Ectodermal cell (in vitro differentiated cells): ENCODE measurements around the gene HMCN2.

Experiments used
- H3K27ac ChIP-seq: 2 replicates; pipeline ENCODE4 v1.7.0; 2013; ENCODE audit warnings: mild to moderate bottlenecking, low read depth, low read length; ENCODE audit not compliant: insufficient read depth, poor library complexity, severe bottlenecking
- H3K27me3 ChIP-seq: 2 replicates; pipeline ENCODE4 v1.7.0; 2013; ENCODE audit warnings: mild to moderate bottlenecking, low read length; ENCODE audit not compliant: insufficient read depth, control insufficient read depth, poor library complexity, severe bottlenecking
- H3K36me3 ChIP-seq: one replicate; pipeline ENCODE4 v1.7.0; 2013; ENCODE audit warnings: low read length; ENCODE audit not compliant: control insufficient read depth, insufficient read depth
- H3K4me1 ChIP-seq: one replicate; pipeline ENCODE4 v1.7.0; 2013; ENCODE audit warnings: low read length; ENCODE audit not compliant: control insufficient read depth, insufficient read depth
- H3K4me3 ChIP-seq: 2 replicates; pipeline ENCODE4 v1.7.0; 2013; ENCODE audit warnings: low read depth, low read length, control low read depth; ENCODE audit not compliant: insufficient read depth
- H3K9me3 ChIP-seq: 2 replicates; pipeline ENCODE4 v1.7.0; 2013; ENCODE audit warnings: mild to moderate bottlenecking, low read length, moderate library complexity; ENCODE audit not compliant: control insufficient read depth
- WGBS, 2 experiments: methylation state at CpG; one replicate each; pipeline ENCODE4 v1.1.7; 2013; ENCODE audit warnings: missing lambda C conversion rate in 2 of 2; 5-methylcytosine and 5-hydroxymethylcytosine counted together

The HMCN2 gene

GRCh38 chr9:130447193-130447816 lies 181.7 kb downstream of the HMCN2 start:
- WGBS, 2 experiments: 73% methylated on average over 12 of the region's 12 CpGs
- H3K4me1 ChIP-seq: peaks cover 38% of the 10 kb centered on the region
- no peak overlapping the region for H3K4me3 ChIP-seq

GRCh38 chr9:130448035-130448624 lies 182.6 kb downstream of the HMCN2 start:
- H3K4me1 ChIP-seq: peaks cover 38% of the 10 kb centered on the region

More at GRCh38 chr9:130447193-130447816, 181.7 kb downstream of the HMCN2 start:
- Histone ChIP-seq H3K9me3 (no peaks in the 10 kb centered on the region), H3K27me3 (peaks cover 31% of the 10 kb centered on the region), H3K27ac (no peak overlapping the region), H3K36me3 (no peaks in the 10 kb centered on the region)

DNA sequence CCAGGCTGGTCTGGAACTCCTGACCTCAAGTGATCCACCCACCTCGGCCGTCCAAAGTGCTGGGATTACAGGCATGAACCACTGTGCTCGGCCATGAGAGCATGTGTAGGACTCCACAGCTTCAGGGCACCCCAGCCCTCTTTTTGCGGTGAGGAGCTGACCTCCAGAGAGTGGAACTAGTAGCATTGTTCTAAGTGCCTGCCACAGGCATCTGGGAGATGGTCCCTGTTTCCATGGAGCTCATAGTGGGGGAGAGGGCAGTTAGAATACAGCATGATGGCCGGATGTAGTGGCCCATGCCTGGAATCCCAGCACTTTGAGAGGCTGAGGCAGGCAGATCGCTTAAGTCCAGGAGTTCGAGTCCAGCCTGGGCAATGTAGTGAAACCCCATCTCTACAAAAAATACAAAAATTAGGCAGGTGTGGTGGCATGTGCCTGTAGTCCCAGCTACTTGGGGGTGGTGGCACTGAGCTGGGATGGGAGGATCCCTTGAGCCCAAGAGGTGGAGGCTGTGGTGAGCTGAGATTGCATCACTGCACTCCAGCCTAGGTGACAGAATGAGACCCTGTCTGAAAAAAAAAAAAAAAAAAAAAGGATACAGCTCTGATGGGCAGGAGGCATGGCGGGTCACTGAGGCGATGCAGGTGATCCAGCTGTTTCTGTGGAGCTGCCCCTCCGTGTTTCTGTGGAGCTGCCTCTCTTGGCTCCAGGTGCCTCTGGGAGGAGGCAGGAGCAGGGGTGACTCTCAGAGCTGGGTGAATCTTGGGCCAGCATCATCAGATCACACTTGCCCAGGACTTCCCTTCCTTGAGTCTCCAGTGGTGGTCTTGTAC lies 183.4 kb downstream of the HMCN2 start:
- WGBS, 2 experiments: 89% methylated on average over 10 of the region's 10 CpGs
- H3K27ac ChIP-seq: no peak overlapping the region
- H3K9me3 ChIP-seq: no peaks in the 10 kb centered on the region
- H3K4me3 ChIP-seq: no peak overlapping the region
- peaks cover 22% of the 10 kb centered on the region for H3K27me3 ChIP-seq
- peaks cover 38% of the 10 kb centered on the region for H3K4me1 ChIP-seq
- no peaks in the 10 kb centered on the region for H3K36me3 ChIP-seq

More at GRCh38 chr9:130448035-130448624, 182.6 kb downstream of the HMCN2 start:
- Histone ChIP-seq H3K27ac (no peak overlapping the region), H3K4me3 (no peak overlapping the region), H3K36me3 (no peaks in the 10 kb centered on the region), H3K27me3 (peaks cover 30% of the 10 kb centered on the region), H3K9me3 (no peaks in the 10 kb centered on the region)
- WGBS, 2 experiments: 64 to 70% methylated on average over 12 of the region's 12 CpGs

DNA sequence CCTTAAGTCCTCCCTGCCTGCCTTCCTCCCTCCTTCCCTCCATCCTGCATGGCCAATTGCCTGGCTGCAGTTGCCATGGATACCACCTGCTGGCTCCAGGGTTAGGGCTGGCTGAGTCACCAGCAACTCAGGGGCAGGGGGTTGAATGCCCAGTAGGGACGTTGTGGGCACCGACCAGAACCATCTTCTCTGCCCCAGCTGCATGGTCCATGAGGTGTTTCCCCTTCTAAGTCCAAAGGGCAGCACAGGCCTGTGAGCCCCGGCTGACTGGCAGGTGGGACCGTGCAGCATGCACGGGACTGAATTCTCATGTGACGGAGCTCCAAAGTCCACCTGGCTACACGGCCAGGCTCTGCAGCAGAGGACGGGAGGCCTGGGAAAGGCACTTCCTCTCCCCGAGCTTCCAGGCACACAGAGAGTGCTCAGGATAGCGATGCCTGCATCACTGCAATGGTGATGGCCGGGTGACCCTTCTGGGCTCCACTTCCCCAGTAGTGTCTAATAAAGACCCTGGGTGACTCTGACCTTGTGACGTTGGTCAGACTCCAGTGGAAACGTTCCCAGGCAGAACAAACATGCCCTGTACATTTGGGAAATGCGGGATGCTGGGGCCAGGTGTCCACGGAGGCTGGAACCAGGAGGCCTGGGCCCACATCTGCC lies 184.9 kb downstream of the HMCN2 start:
- no peaks in the 10 kb centered on the region for H3K36me3 ChIP-seq
- WGBS, 2 experiments: 88% methylated on average over 15 of the region's 15 CpGs
- no peaks in the 10 kb centered on the region for H3K9me3 ChIP-seq
- peaks cover 30% of the 10 kb centered on the region for H3K4me1 ChIP-seq
- H3K27ac ChIP-seq: no peak overlapping the region
- peaks cover 7% of the 10 kb centered on the region for H3K27me3 ChIP-seq
- no peak overlapping the region for H3K4me3 ChIP-seq

GRCh38 chr9:130451004-130451390 lies 185.4 kb downstream of the HMCN2 start:
- no peaks in the 10 kb centered on the region for H3K36me3 ChIP-seq
- peaks cover 1% of the 10 kb centered on the region for H3K27me3 ChIP-seq
- WGBS, 2 experiments: 83 to 85% methylated on average over 14 of the region's 14 CpGs

GRCh38 chr9:130451509-130452388 lies 186.2 kb downstream of the HMCN2 start:
- H3K9me3 ChIP-seq: no peaks in the 10 kb centered on the region
- WGBS, 2 experiments: 75% methylated on average over 23 of the region's 23 CpGs
- H3K4me3 ChIP-seq: no peak overlapping the region
- peaks cover 18% of the 10 kb centered on the region for H3K4me1 ChIP-seq
- no peaks in the 10 kb centered on the region for H3K27me3 ChIP-seq
- no peak overlapping the region for H3K27ac ChIP-seq
- H3K36me3 ChIP-seq: no peaks in the 10 kb centered on the region

More at GRCh38 chr9:130451004-130451390, 185.4 kb downstream of the HMCN2 start:
- no peaks in the 10 kb centered on the region for H3K9me3 ChIP-seq
- H3K27ac ChIP-seq: no peak overlapping the region
- peaks cover 26% of the 10 kb centered on the region for H3K4me1 ChIP-seq
- H3K4me3 ChIP-seq: no peak overlapping the region

GRCh38 chr9:130452835-130453234 lies 187.3 kb downstream of the HMCN2 start:
- H3K27me3 ChIP-seq: no peaks in the 10 kb centered on the region
- H3K4me1 ChIP-seq: peaks cover 7% of the 10 kb centered on the region
- no peak overlapping the region for H3K27ac ChIP-seq
- no peak overlapping the region for H3K4me3 ChIP-seq
- H3K9me3 ChIP-seq: no peaks in the 10 kb centered on the region
- 90 to 93% methylated on average over 4 of the region's 4 CpGs for WGBS, 2 experiments
- H3K36me3 ChIP-seq: no peaks in the 10 kb centered on the region

DNA sequence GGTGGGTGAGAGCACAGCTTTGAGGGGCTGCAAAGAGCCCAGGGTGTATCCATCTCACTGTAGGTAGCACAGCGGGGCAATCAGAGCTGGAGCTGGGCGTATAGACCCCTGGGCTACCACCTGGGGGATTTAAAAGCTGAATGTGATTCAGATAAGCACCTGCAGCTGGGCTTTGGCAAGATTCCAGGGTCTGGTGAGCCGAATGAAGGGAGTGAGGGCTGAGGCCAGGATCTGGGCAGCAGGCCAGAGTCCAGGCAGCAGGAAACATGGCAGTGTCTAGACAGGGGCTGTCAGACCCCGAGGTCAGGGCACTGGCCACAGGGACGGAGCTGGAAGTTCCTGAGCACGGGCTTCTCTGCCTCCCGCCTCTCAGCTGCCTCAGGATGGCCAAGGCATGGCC lies 187.9 kb downstream of the HMCN2 start:
- H3K4me3 ChIP-seq: no peak overlapping the region
- no peaks in the 10 kb centered on the region for H3K36me3 ChIP-seq
- peaks cover 3% of the 10 kb centered on the region for H3K4me1 ChIP-seq
- WGBS, 2 experiments: 90 to 91% methylated on average over 7 of the region's 7 CpGs
- no peaks in the 10 kb centered on the region for H3K9me3 ChIP-seq
- no peak overlapping the region for H3K27ac ChIP-seq
- no peaks in the 10 kb centered on the region for H3K27me3 ChIP-seq

DNA sequence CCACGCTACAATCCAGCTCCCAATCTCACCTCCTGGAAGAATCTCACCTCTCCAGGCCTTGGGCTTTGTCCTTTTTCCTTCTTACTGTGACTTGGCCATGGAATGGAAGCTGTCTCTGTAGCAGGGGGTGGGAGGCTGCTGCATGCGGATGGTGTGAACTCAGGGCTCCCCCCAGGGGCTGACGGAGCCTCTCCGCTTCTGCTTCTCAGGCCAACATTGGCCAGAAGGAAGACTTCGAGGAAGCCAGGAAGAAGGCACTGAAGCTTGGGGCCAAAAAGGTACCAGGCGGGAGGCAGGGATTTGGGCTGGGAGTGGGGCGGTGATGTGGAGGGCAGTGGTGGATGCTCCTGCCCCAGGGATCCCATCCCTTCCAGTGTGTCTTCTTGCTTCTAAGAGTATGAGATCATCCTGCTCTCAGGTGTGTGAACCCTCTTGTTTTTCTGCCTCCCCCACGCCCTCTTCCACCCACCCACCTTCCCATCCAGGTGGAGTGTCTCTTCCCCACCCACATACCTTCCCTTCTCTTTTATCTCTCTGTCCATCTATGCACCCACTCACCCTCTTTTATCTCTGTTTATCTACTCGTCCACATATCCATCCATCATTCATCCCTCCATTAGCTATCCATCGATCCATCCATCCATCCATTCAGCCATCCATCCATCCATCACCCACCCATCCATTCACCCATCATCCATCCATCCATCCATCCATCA lies 188.7 kb downstream of the HMCN2 start:
- H3K36me3 ChIP-seq: no peaks in the 10 kb centered on the region
- WGBS, 2 experiments: 93% methylated on average over 10 of the region's 10 CpGs
- no peaks in the 10 kb centered on the region for H3K9me3 ChIP-seq

More for the DNA sequence above, 188.7 kb downstream of the HMCN2 start:
- H3K4me1 ChIP-seq: peaks cover 3% of the 10 kb centered on the region
- no peaks in the 10 kb centered on the region for H3K27me3 ChIP-seq
- no peak overlapping the region for H3K27ac ChIP-seq
- no peak overlapping the region for H3K4me3 ChIP-seq
